ENCODE data around the gene MASP2. TPM values are rescaled to one million over a fixed set of nuclear protein-coding genes. Genes with fewer than 3 reads are reported as not detected.

Gene MASP2
- total RNA-seq, 1 experiment from 2014 or later = 0.25 TPM

DNA sequence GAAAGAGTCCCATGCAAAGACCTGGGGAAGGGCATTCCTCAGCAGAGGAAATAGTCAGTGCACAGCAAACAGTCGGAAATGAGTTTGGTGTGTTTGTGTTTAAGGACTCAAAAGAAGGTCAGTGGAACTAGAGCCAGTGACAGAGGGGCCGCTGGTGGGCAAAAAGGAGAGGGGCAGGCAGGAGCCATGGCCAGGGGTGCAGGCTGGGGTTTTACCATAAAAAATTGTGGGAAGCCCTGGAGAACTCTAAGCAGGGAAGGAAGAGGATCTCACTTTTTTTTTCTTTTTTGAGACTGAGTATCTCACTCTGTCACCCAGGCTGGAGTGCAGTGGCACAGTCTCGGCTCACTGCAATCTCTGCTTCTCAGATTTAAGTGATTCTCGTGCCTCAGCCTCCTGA, 68.3 kb downstream of the MASP2 start (continued):
- TF ChIP-seq ZFX (IDR thresholded peaks at IDR 0.05) (no peak), ZNF274 (IDR thresholded peaks at IDR 0.05; ENCODE audit: low read depth, low read length) (no peak), SRF (IDR thresholded peaks at IDR 0.05; ENCODE audit: low read depth) (no peak), RAD21 (IDR thresholded peaks at IDR 0.05; ENCODE audit: low read depth) (no peak), SIN3A (IDR thresholded peaks at IDR 0.05; ENCODE audit: low read depth) (no peak), CEBPB (IDR thresholded peaks at IDR 0.05; ENCODE audit: low read depth) (no peak), POLR2A (IDR thresholded peaks at IDR 0.05; ENCODE audit: borderline replicate concordance, extremely low read depth, insufficient read depth, insufficient read length) (no peak), YY1 (IDR thresholded peaks at IDR 0.05; ENCODE audit: extremely low read depth, insufficient replicate concordance, low read depth, low read length) (no peak), FOSL1 (IDR thresholded peaks at IDR 0.05; ENCODE audit: low read depth) (no peak)
- TF ChIP-seq, protein P1, sequence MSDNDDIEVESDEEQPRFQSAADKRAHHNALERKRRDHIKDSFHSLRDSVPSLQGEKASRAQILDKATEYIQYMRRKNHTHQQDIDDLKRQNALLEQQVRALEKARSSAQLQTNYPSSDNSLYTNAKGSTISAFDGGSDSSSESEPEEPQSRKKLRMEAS (IDR thresholded peaks at IDR 0.05) = no peak
- TF ChIP-seq, protein P2, sequence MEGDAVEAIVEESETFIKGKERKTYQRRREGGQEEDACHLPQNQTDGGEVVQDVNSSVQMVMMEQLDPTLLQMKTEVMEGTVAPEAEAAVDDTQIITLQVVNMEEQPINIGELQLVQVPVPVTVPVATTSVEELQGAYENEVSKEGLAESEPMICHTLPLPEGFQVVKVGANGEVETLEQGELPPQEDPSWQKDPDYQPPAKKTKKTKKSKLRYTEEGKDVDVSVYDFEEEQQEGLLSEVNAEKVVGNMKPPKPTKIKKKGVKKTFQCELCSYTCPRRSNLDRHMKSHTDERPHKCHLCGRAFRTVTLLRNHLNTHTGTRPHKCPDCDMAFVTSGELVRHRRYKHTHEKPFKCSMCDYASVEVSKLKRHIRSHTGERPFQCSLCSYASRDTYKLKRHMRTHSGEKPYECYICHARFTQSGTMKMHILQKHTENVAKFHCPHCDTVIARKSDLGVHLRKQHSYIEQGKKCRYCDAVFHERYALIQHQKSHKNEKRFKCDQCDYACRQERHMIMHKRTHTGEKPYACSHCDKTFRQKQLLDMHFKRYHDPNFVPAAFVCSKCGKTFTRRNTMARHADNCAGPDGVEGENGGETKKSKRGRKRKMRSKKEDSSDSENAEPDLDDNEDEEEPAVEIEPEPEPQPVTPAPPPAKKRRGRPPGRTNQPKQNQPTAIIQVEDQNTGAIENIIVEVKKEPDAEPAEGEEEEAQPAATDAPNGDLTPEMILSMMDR (IDR thresholded peaks at IDR 0.05 in 2 of 3, conservative IDR thresholded peaks at IDR 0.05 in 1 of 3; ENCODE audit: borderline replicate concordance in 1 of 3, insufficient read depth in 1 of 3, low read depth in 2 of 3, low read length in 2 of 3) = no peak
- TF ChIP-seq, protein P3, sequence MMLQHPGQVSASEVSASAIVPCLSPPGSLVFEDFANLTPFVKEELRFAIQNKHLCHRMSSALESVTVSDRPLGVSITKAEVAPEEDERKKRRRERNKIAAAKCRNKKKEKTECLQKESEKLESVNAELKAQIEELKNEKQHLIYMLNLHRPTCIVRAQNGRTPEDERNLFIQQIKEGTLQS (IDR thresholded peaks at IDR 0.05) = no peak

Other genes with a start within 250 kb of the MASP2 start
- 155 TPM for gene TARDBP, start 34.6 kb downstream of the MASP2 start, total RNA-seq (2021; ENCODE audit: unreplicated experiment)
- 150 TPM for gene SRM, start 12.8 kb upstream of the MASP2 start, total RNA-seq (2021; ENCODE audit: unreplicated experiment)
- 80.7 TPM for gene EXOSC10, start 52.6 kb upstream of the MASP2 start, total RNA-seq (2021; ENCODE audit: unreplicated experiment)
- not detected for gene ANGPTL7, start 142.1 kb upstream of the MASP2 start, total RNA-seq (2021; ENCODE audit: unreplicated experiment)
- gene MTOR, start 215.3 kb upstream of the MASP2 start, total RNA-seq (2021; ENCODE audit: unreplicated experiment) = 42.2 TPM
- 17.2 TPM for gene UBIAD1, start 226.0 kb upstream of the MASP2 start, total RNA-seq (2021; ENCODE audit: unreplicated experiment)